GM12878 (cell line): ENCODE results near the gene LGALS3. TPM values are rescaled to one million over a fixed set of nuclear protein-coding genes. Genes with fewer than 3 reads are reported as not detected.

Source experiments
- ATAC-seq: fragments of 200-7000 bp; cut with Tn5 transposase; 3 replicates; pipeline ENCODE4 v1.9.1; 2020; ENCODE audit warnings: mild to moderate bottlenecking, moderate library complexity
- BruUV-seq: library from RNA; stranded (reverse); fragments of 400-500 nt; replicated peaks from 2 replicates; lab custom pipeline; 2021; lab: Mats Ljungman, UMichigan
- CTCF ChIA-PET: fragments of 300-600 bp; sonication (Branson Sonifier 250); formaldehyde crosslinking; extraction: SDS; loops from one replicate; lab custom pipeline; 2021; ENCODE audit warnings: inconsistent platforms; lab: Yijun Ruan, JAX
- POLR2A ChIA-PET: fragments of 350-600 bp; formaldehyde crosslinking; extraction: SDS; loops from one replicate; lab custom pipeline; 2021; ENCODE audit warnings: inconsistent platforms; lab: Charles Lee
- RAD21 ChIA-PET: fragments of 300-600 bp; sonication (Branson Sonifier 250); formaldehyde crosslinking; loops from one replicate; lab custom pipeline; 2023; ENCODE audit warnings: antibody characterized with exemption; ENCODE audit not compliant: unreplicated experiment; lab: Charles Lee
- SMC1A ChIA-PET: fragments of 300-600 bp; sonication (Branson Sonifier 250); formaldehyde crosslinking; loops from one replicate; lab custom pipeline; 2023; ENCODE audit not compliant: unreplicated experiment, uncharacterized antibody; lab: Charles Lee
- DNase-seq: peaks from one replicate; pipeline ENCODE4 v3.0.0-alpha.2; 2011; ENCODE audit warnings: low read depth, low spot score
- FAIRE-seq: peaks from 3 replicates; lab custom pipeline; 2011; peaks lifted over from hg19 to GRCh38; lab: Jason Lieb, UNC
- H2AFZ ChIP-seq: 2 replicates; pipeline ENCODE4 v1.6.0; 2011; ENCODE audit warnings: low read depth, low read length, control low read depth; ENCODE audit not compliant: control insufficient read depth
- H3K27ac ChIP-seq: 2 replicates; pipeline ENCODE4 v1.5.1; 2011; ENCODE audit warnings: control low read depth; ENCODE audit not compliant: control insufficient read depth, insufficient read depth
- H3K27me3 ChIP-seq, 2 experiments: replicated peaks in 1 of 2; 2 replicates each; pipeline versions ENCODE4 v1.6.0 to v1.6.1; 2011; ENCODE audit warnings: low read length in 1 of 2; ENCODE audit not compliant: control insufficient read depth in 2 of 2, insufficient read depth in 2 of 2
- H3K36me3 ChIP-seq, 2 experiments: 2 replicates each; pipeline ENCODE4 v1.5.1; 2011; ENCODE audit warnings: low read length in 1 of 2; ENCODE audit not compliant: control insufficient read depth in 2 of 2, insufficient read depth in 2 of 2
- H3K4me1 ChIP-seq: 2 replicates; pipeline ENCODE4 v1.6.1; 2011; ENCODE audit warnings: mild to moderate bottlenecking, low read length, moderate library complexity, mixed read lengths; ENCODE audit not compliant: control insufficient read depth, insufficient read depth
- H3K4me2 ChIP-seq: 2 replicates; pipeline ENCODE4 v1.6.0; 2011; ENCODE audit warnings: control low read depth; ENCODE audit not compliant: control insufficient read depth, insufficient read depth
- H3K4me3 ChIP-seq: fragments of 200-600 bp; sonication (generic); 2 replicates; pipeline ENCODE4 v1.5.1; 2016
- H3K79me2 ChIP-seq: 2 replicates; pipeline ENCODE4 v1.6.0; 2011; ENCODE audit warnings: low read length; ENCODE audit not compliant: control insufficient read depth, insufficient read depth
- H3K9ac ChIP-seq: 2 replicates; pipeline ENCODE4 v1.8.0; 2011; ENCODE audit warnings: low read length, control low read depth, mixed read lengths; ENCODE audit not compliant: control insufficient read depth, insufficient read depth
- H3K9me3 ChIP-seq: replicated peaks from 3 replicates; pipeline ENCODE4 v1.5.1; 2011; ENCODE audit warnings: mild to moderate bottlenecking, low read length; ENCODE audit not compliant: control insufficient read depth, insufficient read depth
- H4K20me1 ChIP-seq: 2 replicates; pipeline ENCODE4 v1.6.0; 2011; ENCODE audit not compliant: control insufficient read depth, insufficient read depth
- ATF7 ChIP-seq: fragments of 450-650 bp; IDR thresholded peaks from 2 replicates; pipeline ENCODE4 v1.6.1; 2016; ENCODE audit warnings: low read depth, mild to moderate bottlenecking
- BMI1 ChIP-seq: fragments of 450-650 bp; IDR thresholded peaks from 2 replicates; pipeline ENCODE4 v1.6.1; 2016; ENCODE audit warnings: mild to moderate bottlenecking, moderate library complexity, borderline replicate concordance
- CBX5 ChIP-seq: sonication (generic); IDR thresholded peaks from 2 replicates; pipeline ENCODE4 v1.6.1; 2016; ENCODE audit warnings: low read depth, moderate library complexity, mild to moderate bottlenecking, inconsistent platforms
- CTCF ChIP-seq, 3 experiments: IDR thresholded peaks in 2 of 3; conservative IDR thresholded peaks in 1 of 3; 2 replicates each; pipeline ENCODE4 v1.5.1; 2011; ENCODE audit warnings: low read depth in 3 of 3, low read length in 3 of 3, mild to moderate bottlenecking in 3 of 3, control low read depth in 2 of 3, moderate library complexity in 2 of 3, inconsistent platforms in 1 of 3, mixed read lengths in 1 of 3; ENCODE audit not compliant: control insufficient read depth in 2 of 3, insufficient read depth in 1 of 3; ENCODE audit errors: extremely low read depth in 1 of 3
- CUX1 ChIP-seq: IDR thresholded peaks from 2 replicates; pipeline ENCODE4 v1.6.1; 2012; ENCODE audit warnings: improper control_type of control experiment, low read depth, low read length; ENCODE audit not compliant: insufficient replicate concordance
- ESRRA ChIP-seq: IDR thresholded peaks from 2 replicates; pipeline ENCODE4 v1.6.1; 2012; ENCODE audit warnings: mild to moderate bottlenecking, low read length, improper control_type of control experiment
- IKZF2 ChIP-seq, 2 experiments: fragments of 450-650 bp; IDR thresholded peaks; 2 replicates each; pipeline ENCODE4 v1.6.1; 2017; ENCODE audit warnings: mild to moderate bottlenecking in 2 of 2, moderate library complexity in 2 of 2
- SPI1 ChIP-seq: IDR thresholded peaks from 2 replicates; pipeline ENCODE4 v1.6.1; 2011; ENCODE audit warnings: low read depth, mild to moderate bottlenecking, low read length, moderate library complexity, borderline replicate concordance; ENCODE audit not compliant: insufficient read depth
- SREBF1 ChIP-seq: IDR thresholded peaks from 2 replicates; pipeline ENCODE4 v1.6.1; 2012; ENCODE audit warnings: mild to moderate bottlenecking, low read length
- SREBF2 ChIP-seq: IDR thresholded peaks from 2 replicates; pipeline ENCODE4 v1.6.1; 2012; ENCODE audit warnings: mild to moderate bottlenecking, low read length
- ZSCAN29 ChIP-seq: fragments of 450-650 bp; IDR thresholded peaks from 2 replicates; pipeline ENCODE4 v1.6.1; 2017; ENCODE audit warnings: mild to moderate bottlenecking, moderate library complexity
- ZZZ3 ChIP-seq: IDR thresholded peaks from 2 replicates; pipeline ENCODE4 v1.6.1; 2011; ENCODE audit warnings: low read depth; ENCODE audit not compliant: control insufficient read depth, insufficient read length
- WGBS: methylation state at CpG from one replicate; pipeline ENCODE4 v1.1.6; 2016; ENCODE audit warnings: low lambda C conversion rate; ENCODE audit not compliant: insufficient replicate concordance, insufficient coverage; ENCODE audit errors: missing lambda C conversion rate; 5-methylcytosine and 5-hydroxymethylcytosine counted together
- in situ Hi-C: fragments of 300-500 bp; cut with MboI; formaldehyde crosslinking; loops from 9 replicates; pipeline ENCODE4 v1.14.3; 2018; ENCODE audit warnings: mixed read lengths
- intact Hi-C: fragments of 100-400 bp; cut with micrococcal nuclease; formaldehyde crosslinking; loops from one replicate; pipeline ENCODE4 v1.14.2; 2022; ENCODE audit not compliant: unreplicated experiment
- polyA plus RNA-seq, 11 experiments: library from polyadenylated mRNA; depleted of rRNA in 4 of 11; unstranded in 6 of 11; stranded (reverse) in 5 of 11; fragments of >200 nt; fragmentation: Nextera tagmentation in 4 of 11; fragmentation: Illumina TruSeq in 1 of 11; extraction: Ambion mirVana in 4 of 11; extraction: Trizol in 1 of 11; gene quantifications; 1 replicate in 1 of 11; 2 replicates in 10 of 11; pipeline versions ENCODE4 v1.2.1 to v1.2.3, GENCODE V29; 2011 to 2016; ENCODE audit warnings: inconsistent platforms in 2 of 11, missing spikeins in 2 of 11, low read depth in 1 of 11
- total RNA-seq, 4 experiments: library from RNA; depleted of rRNA in 3 of 4; stranded (reverse); fragments of >200 nt in 3 of 4; fragmentation: Illumina TruSeq in 1 of 4; extraction: Trizol in 1 of 4; gene quantifications; 2 replicates each; pipeline versions ENCODE4 v1.2.1 to v1.2.3, GENCODE V29; 2013 to 2021
- TF ChIP-seq, protein P1 (sequence below): fragments of 450-650 bp; IDR thresholded peaks from 2 replicates; pipeline ENCODE4 v1.6.1; 2018; ENCODE audit warnings: mild to moderate bottlenecking, low read depth, moderate library complexity; ENCODE audit not compliant: partially characterized antibody

Gene LGALS3
- total and polyA plus RNA-seq, 10 of the 15 experiments (the other 5 are each of a cell fraction or from before 2014, with no cell fraction given), result 1.5 to 34.2 (median 18.4) TPM

GRCh38 chr14:55114720-55115119 is 14.3 kb upstream of the LGALS3 start (continued):
- no peak for TF ChIP-seq SREBF2
- TF ChIP-seq CTCF (IDR thresholded peaks at IDR 0.05 in 2 of 3, conservative IDR thresholded peaks at IDR 0.05 in 1 of 3; ENCODE audit: control insufficient read depth in 2 of 3, extremely low read depth in 1 of 3, insufficient read depth in 1 of 3, low read depth in 3 of 3, low read length in 3 of 3), result no peak
- no peak for TF ChIP-seq ZZZ3
- no peak for TF ChIP-seq SPI1
- TF ChIP-seq, protein P1, sequence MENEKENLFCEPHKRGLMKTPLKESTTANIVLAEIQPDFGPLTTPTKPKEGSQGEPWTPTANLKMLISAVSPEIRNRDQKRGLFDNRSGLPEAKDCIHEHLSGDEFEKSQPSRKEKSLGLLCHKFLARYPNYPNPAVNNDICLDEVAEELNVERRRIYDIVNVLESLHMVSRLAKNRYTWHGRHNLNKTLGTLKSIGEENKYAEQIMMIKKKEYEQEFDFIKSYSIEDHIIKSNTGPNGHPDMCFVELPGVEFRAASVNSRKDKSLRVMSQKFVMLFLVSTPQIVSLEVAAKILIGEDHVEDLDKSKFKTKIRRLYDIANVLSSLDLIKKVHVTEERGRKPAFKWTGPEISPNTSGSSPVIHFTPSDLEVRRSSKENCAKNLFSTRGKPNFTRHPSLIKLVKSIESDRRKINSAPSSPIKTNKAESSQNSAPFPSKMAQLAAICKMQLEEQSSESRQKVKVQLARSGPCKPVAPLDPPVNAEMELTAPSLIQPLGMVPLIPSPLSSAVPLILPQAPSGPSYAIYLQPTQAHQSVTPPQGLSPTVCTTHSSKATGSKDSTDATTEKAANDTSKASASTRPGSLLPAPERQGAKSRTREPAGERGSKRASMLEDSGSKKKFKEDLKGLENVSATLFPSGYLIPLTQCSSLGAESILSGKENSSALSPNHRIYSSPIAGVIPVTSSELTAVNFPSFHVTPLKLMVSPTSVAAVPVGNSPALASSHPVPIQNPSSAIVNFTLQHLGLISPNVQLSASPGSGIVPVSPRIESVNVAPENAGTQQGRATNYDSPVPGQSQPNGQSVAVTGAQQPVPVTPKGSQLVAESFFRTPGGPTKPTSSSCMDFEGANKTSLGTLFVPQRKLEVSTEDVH, result no peak
- no peak for TF ChIP-seq ZSCAN29

DNA sequence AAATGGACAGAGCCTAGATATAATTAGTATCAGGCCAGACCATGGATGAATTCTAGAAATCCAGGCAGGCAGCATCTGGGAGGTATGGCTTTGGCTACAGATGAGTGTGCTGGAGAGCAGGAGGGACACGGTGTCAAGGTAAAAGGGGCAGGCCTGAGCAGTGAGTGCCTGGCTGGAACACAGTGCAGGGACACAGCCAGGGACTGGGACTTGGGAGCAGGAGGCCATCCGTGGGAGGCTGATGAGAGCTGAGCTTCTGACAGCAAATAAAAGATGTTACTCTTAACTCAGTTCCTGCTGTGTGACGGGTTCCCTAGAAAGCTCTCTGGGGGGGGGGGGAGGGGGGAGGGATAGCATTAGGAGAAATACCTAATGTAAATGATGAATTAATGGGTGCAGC is 13.6 kb upstream of the LGALS3 start:
- ATAC-seq, result no peak
- ChIA-PET RAD21 (interaction anchor here (1.0 to 1.1 kb wide), 2 partner anchors 13 to 25 kb away, joined by 3 read pairs; no protein-coding TSS in a partner anchor), SMC1A (interaction anchor here (1.1 kb wide), 1 partner anchor 22 kb away, joined by 3 read pairs; no protein-coding TSS in a partner anchor), POLR2A (no interaction called here), CTCF (interaction anchor here (0.6 to 1.0 kb wide), 2 partner anchors 26 to 125 kb away, joined by 3 read pairs; no protein-coding TSS in a partner anchor)
- Histone ChIP-seq H3K79me2 (no peaks in the 10 kb centered on the region), H3K4me3 (no peak overlapping the region), H3K4me2 (no peak overlapping the region), H3K9me3 (no peaks in the 10 kb centered on the region), H3K4me1 (no peaks in the 10 kb centered on the region), H4K20me1 (no peaks in the 10 kb centered on the region), H3K9ac (no peak overlapping the region), H2AFZ (no peak overlapping the region), H3K27ac (no peak overlapping the region), H3K27me3 (no peaks in the 10 kb centered on the region), H3K36me3 (no peaks in the 10 kb centered on the region)
- FAIRE-seq, result no peak
- 50% methylated on average over 2 of the region's 3 CpGs for WGBS
- in situ Hi-C loops, result no loop called here
- DNase-seq, result no peak
- intact Hi-C loops, result no loop called here
- BruUV-seq, result no TSS peak
- TF ChIP-seq BMI1, result no peak
- TF ChIP-seq CBX5, result no peak
- no peak for TF ChIP-seq ESRRA
- no peak for TF ChIP-seq ATF7
- TF ChIP-seq IKZF2 (IDR thresholded peaks at IDR 0.05), result no peak
- no peak for TF ChIP-seq CUX1
- TF ChIP-seq SREBF1, result no peak
